BLaER1 (cell line): ENCODE measurements around the gene PIK3C2G.
"Not testable (repeated sequence)": the region's sequence is repeated elsewhere in the genome, so short reads cannot be mapped to it uniquely, and the experiment has no call there.

ENCODE experiments used
- H3K27ac ChIP-seq: shearing (Covaris generic); formaldehyde crosslinking; 2 replicates; pipeline ENCODE4 v1.8.1; 2022
- H3K27me3 ChIP-seq: shearing (Covaris generic); formaldehyde crosslinking; 2 replicates; pipeline ENCODE4 v1.8.1; 2022
- H3K36me3 ChIP-seq: shearing (Covaris generic); formaldehyde crosslinking; 2 replicates; pipeline ENCODE4 v1.8.1; 2022
- H3K4me1 ChIP-seq: shearing (Covaris generic); formaldehyde crosslinking; 2 replicates; pipeline ENCODE4 v1.8.1; 2022
- H3K4me2 ChIP-seq: shearing (Covaris generic); formaldehyde crosslinking; 2 replicates; pipeline ENCODE4 v1.8.1; 2022
- H3K4me3 ChIP-seq: shearing (Covaris generic); formaldehyde crosslinking; 2 replicates; pipeline ENCODE4 v1.8.1; 2022
- H3K9ac ChIP-seq: shearing (Covaris generic); formaldehyde crosslinking; 2 replicates; pipeline ENCODE4 v1.8.1; 2022
- H3K9me3 ChIP-seq: shearing (Covaris generic); formaldehyde crosslinking; 2 replicates; pipeline ENCODE4 v1.8.1; 2022
- H4K20me1 ChIP-seq: shearing (Covaris generic); formaldehyde crosslinking; 2 replicates; pipeline ENCODE4 v1.8.1; 2022
- Cebpa-rat ChIP-seq: shearing (Covaris generic); IDR thresholded peaks from 2 replicates; pipeline ENCODE4 v1.8.1; 2022

Gene PIK3C2G

DNA sequence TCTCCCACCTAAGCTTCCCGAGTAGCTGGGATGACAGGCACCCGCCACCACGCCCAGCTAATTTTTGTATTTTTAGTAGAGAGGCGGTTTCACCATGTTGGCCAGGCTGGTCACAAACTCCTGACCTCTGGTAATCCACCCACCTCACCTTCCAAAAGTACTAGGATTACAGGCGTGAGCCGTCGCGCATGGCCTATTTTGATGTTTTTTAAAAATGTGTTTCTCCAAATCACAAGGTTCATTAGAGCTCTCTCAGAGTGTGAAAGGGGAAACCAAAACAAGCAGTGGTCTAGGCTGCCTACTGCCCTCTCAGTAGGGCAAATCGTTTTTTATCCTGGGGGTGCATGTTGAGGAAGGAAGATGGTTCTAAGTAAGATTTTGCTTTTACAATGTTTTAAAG lies 211.5 kb downstream of the PIK3C2G start:
- no peak overlapping the region for H3K9ac ChIP-seq
- H3K27me3 ChIP-seq, result no peaks in the 10 kb centered on the region
- TF ChIP-seq Cebpa-rat, result no peak
- no peak overlapping the region for H3K4me3 ChIP-seq
- H3K36me3 ChIP-seq, result no peaks in the 10 kb centered on the region
- H3K4me2 ChIP-seq, result no peak overlapping the region
- peaks cover 16% of the 10 kb centered on the region for H3K4me1 ChIP-seq
- no peaks in the 10 kb centered on the region for H3K9me3 ChIP-seq
- H4K20me1 ChIP-seq, result no peaks in the 10 kb centered on the region
- H3K27ac ChIP-seq, result no peak overlapping the region

DNA sequence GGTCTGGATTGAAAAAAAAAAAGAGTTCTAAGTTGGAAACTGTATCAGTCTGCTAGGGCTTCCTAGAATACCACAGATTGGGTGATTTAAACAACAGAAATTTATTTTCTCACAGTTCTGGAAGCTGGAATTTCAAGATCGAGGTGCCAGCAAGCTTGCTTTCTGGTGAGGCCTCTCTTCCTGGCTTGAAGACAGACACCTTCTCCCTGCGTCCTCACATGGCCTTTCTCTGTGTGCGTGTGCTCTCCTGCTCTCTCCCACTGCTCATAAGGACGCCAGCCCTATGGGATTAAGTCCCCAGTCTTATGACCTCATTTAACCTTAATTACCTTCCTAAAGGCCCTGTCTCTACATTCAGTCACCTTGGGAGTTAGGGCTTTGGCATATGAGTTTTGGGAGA lies 215.5 kb downstream of the PIK3C2G start:
- H3K36me3 ChIP-seq, result no peaks in the 10 kb centered on the region
- no peaks in the 10 kb centered on the region for H3K27me3 ChIP-seq
- H3K9ac ChIP-seq, result no peak overlapping the region
- H3K9me3 ChIP-seq, result no peaks in the 10 kb centered on the region
- TF ChIP-seq Cebpa-rat, result no peak
- no peaks in the 10 kb centered on the region for H3K4me1 ChIP-seq
- H3K27ac ChIP-seq, result no peak overlapping the region
- H3K4me3 ChIP-seq, result no peak overlapping the region
- H4K20me1 ChIP-seq, result no peaks in the 10 kb centered on the region
- no peak overlapping the region for H3K4me2 ChIP-seq

DNA sequence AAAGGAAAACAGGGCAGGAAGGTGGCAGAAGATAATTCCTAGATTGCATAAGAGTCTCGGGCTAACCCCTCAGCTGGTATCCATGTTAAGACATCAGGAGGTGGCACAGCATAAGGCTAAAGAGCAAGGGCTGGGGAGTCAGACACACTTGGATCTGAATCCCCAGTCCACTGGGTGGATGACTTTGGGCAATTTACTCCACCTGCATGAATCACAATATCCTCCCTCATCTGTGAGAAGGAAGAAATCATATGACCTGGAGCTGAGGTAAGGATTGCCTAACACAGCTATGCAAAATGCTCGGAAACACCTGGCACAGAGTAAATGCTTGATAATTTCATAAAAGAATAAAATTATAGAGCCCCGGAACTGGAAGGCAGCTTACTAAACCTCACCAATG lies 217.9 kb downstream of the PIK3C2G start:
- no peaks in the 10 kb centered on the region for H3K27me3 ChIP-seq
- no peak overlapping the region for H3K4me2 ChIP-seq
- no peak overlapping the region for H3K9ac ChIP-seq
- H4K20me1 ChIP-seq, result no peaks in the 10 kb centered on the region
- H3K9me3 ChIP-seq, result no peaks in the 10 kb centered on the region
- TF ChIP-seq Cebpa-rat, result no peak
- no peaks in the 10 kb centered on the region for H3K36me3 ChIP-seq
- no peaks in the 10 kb centered on the region for H3K4me1 ChIP-seq
- H3K27ac ChIP-seq, result no peak overlapping the region
- no peak overlapping the region for H3K4me3 ChIP-seq

DNA sequence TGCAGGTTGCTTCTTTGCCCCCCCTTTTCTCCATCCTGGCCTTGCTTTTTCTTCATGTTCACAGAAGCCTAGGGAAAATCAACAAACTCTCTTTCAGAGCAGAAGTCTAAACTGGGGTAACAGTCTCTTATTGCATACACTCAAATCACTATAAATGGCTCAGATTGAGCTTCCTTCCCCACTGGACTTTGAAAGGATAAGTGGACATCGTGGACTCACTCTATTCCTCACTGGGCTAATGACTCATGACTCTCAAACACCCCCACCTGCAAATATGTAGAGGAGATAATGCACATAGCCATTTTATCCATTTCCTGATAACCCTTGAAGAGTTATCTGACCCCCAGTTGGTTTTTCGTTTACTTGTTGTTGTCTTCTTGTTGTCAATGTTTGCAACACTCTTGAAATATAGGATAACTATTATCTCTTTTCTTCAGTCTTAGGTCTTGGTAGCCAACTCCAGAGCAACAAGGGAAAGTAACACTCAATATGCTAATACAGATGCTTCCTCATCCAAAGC lies 221.3 kb downstream of the PIK3C2G start:
- Histone ChIP-seq H3K4me3 (no peak overlapping the region), H3K9me3 (no peaks in the 10 kb centered on the region), H3K9ac (no peak overlapping the region), H3K4me1 (no peaks in the 10 kb centered on the region), H3K4me2 (no peak overlapping the region), H3K27ac (no peak overlapping the region), H3K27me3 (no peaks in the 10 kb centered on the region), H3K36me3 (no peaks in the 10 kb centered on the region), H4K20me1 (no peaks in the 10 kb centered on the region)
- TF ChIP-seq Cebpa-rat, result no peak

DNA sequence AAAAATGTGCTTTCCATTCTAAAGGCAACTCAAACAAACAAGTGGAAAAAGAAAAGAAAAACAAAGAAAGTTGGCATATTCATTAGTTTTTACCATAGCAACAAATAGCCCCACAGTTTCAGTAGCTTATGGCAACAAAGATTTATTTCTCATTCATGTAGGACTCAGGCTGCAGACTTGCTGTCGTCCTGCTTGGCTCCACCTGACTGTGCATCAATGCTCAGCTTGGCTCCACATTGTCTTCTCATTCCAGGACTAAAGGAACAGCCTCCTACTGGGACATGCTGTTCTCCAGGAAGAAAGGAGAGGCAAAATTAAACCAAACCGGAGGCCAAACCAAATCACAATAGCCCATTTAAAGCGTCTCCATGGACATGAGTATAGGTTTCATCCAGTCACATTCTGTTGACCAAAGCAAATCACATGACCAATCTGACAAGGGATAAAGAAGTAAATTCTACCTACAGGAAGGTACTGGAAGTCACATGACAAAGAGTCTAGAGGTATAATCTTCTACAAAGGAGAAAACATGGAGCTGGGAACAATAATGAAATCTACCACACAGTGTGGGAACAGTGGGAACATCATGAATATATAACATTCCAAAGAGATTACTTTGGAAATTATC lies 222.5 kb downstream of the PIK3C2G start:
- H3K27ac ChIP-seq, result no peak overlapping the region
- H3K36me3 ChIP-seq, result no peaks in the 10 kb centered on the region
- no peak overlapping the region for H3K4me3 ChIP-seq
- no peaks in the 10 kb centered on the region for H3K9me3 ChIP-seq
- H3K27me3 ChIP-seq, result no peaks in the 10 kb centered on the region
- no peaks in the 10 kb centered on the region for H3K4me1 ChIP-seq
- no peak for TF ChIP-seq Cebpa-rat
- no peak overlapping the region for H3K4me2 ChIP-seq
- no peaks in the 10 kb centered on the region for H4K20me1 ChIP-seq
- H3K9ac ChIP-seq, result no peak overlapping the region

DNA sequence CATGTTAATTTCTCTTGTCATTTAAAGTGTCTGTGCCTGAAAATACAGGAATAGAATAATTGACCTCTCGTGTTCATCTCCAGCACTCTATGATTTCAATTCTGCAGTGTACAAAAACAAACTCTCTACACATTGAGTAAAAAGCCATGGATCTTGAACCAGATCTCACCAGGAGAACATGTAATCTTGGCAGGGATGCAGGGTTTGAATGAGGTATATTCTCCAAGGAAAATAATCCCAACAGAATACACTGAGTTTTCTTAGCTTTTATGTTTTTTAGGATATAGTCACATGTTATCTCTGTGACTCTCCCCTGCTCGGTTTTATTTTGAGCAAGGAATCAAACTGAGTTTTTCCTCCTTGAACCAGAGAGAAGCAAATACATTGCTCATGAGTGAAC lies 224.7 kb downstream of the PIK3C2G start:
- H3K27ac ChIP-seq, result no peak overlapping the region
- no peaks in the 10 kb centered on the region for H3K9me3 ChIP-seq
- H3K4me1 ChIP-seq, result no peaks in the 10 kb centered on the region
- H3K4me2 ChIP-seq, result no peak overlapping the region
- TF ChIP-seq Cebpa-rat, result no peak
- H3K27me3 ChIP-seq, result no peaks in the 10 kb centered on the region
- H4K20me1 ChIP-seq, result no peaks in the 10 kb centered on the region
- H3K36me3 ChIP-seq, result no peaks in the 10 kb centered on the region
- no peak overlapping the region for H3K9ac ChIP-seq
- no peak overlapping the region for H3K4me3 ChIP-seq

DNA sequence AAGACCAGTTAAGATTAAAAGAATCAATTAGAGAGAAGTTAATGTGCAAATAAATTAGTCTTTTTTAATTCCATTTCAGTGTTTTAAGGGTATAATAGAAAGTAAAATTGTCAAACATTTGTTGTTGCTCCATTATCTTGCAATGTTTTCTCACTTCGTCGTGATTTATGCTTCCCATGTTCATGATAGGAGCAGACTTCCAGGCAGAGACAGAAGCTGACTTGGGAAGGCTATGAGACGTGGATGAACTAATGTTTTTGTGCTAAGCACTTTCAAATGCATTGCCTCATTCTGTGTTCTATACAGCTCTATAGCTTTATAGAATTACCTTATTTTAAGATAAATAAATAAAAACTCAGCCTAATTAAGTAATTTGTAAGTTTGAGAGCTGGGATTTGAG lies 226.2 kb downstream of the PIK3C2G start:
- no peaks in the 10 kb centered on the region for H4K20me1 ChIP-seq
- no peaks in the 10 kb centered on the region for H3K27me3 ChIP-seq
- no peaks in the 10 kb centered on the region for H3K9me3 ChIP-seq
- H3K27ac ChIP-seq, result no peak overlapping the region
- no peak overlapping the region for H3K4me3 ChIP-seq
- no peaks in the 10 kb centered on the region for H3K36me3 ChIP-seq
- no peak overlapping the region for H3K9ac ChIP-seq
- no peaks in the 10 kb centered on the region for H3K4me1 ChIP-seq
- TF ChIP-seq Cebpa-rat, result no peak
- no peak overlapping the region for H3K4me2 ChIP-seq

DNA sequence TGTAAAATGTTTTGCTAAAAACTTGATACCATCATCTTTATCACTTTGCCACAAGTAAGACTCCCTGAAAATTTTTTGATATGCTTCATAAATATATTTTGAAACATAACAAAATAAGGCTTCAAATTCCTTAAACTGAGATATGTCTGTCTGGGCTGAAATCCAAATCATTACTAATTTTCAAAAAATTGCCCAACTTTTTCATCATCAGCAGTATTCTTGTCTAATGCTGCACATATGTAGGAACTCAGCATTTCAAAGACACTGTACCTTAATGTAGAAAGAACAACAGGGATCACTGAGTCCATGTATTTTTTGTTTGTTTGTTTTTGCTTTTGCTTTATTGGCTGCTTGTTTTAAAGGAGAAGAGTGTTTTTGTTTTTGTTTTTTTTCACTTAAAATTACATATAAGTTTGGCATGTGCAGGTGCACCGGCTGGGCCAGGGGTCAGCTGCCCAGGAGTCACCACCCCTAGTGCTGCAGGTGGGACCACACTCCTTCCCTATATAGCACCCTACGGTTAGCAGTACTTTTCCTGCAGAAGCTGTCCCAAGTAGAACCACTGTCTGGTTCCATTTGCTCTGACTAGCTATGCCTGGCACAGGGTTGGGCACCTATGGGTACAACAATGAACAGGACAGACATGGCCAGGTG lies 231.2 kb downstream of the PIK3C2G start:
- no peaks in the 10 kb centered on the region for H3K9me3 ChIP-seq
- no peak for TF ChIP-seq Cebpa-rat
- H3K36me3 ChIP-seq, result no peaks in the 10 kb centered on the region
- H3K9ac ChIP-seq, result no peak overlapping the region
- H3K4me2 ChIP-seq, result no peak overlapping the region
- no peaks in the 10 kb centered on the region for H3K27me3 ChIP-seq
- H3K4me1 ChIP-seq, result no peaks in the 10 kb centered on the region
- no peaks in the 10 kb centered on the region for H4K20me1 ChIP-seq
- no peak overlapping the region for H3K4me3 ChIP-seq
- no peak overlapping the region for H3K27ac ChIP-seq

DNA sequence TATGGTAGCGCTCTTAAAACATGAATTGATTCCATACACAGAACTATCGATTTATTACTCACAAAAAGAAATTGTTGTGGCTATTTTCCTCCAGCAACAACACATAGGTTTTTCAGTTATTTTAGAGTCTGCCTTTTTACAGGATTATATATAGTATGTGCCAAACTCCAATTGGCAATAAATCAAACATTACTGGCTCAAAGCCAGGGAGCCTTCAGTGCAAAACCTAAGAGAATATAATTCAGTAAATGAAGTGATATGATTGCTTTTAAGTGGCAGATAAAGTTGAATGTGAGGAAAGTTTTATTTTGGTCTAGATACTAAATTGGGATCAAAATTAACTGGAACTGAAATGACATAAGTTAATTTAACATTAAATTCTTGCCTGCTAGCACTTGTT lies 234.8 kb downstream of the PIK3C2G start:
- no peak overlapping the region for H3K27ac ChIP-seq
- peaks cover 8% of the 10 kb centered on the region; the same call in 1 of the 2 replicates for H3K9me3 ChIP-seq
- no peak overlapping the region for H3K4me2 ChIP-seq
- no peaks in the 10 kb centered on the region for H3K4me1 ChIP-seq
- TF ChIP-seq Cebpa-rat, result no peak
- no peaks in the 10 kb centered on the region for H3K36me3 ChIP-seq
- H3K4me3 ChIP-seq, result no peak overlapping the region
- no peaks in the 10 kb centered on the region for H4K20me1 ChIP-seq
- no peak overlapping the region for H3K9ac ChIP-seq
- H3K27me3 ChIP-seq, result no peaks in the 10 kb centered on the region

DNA sequence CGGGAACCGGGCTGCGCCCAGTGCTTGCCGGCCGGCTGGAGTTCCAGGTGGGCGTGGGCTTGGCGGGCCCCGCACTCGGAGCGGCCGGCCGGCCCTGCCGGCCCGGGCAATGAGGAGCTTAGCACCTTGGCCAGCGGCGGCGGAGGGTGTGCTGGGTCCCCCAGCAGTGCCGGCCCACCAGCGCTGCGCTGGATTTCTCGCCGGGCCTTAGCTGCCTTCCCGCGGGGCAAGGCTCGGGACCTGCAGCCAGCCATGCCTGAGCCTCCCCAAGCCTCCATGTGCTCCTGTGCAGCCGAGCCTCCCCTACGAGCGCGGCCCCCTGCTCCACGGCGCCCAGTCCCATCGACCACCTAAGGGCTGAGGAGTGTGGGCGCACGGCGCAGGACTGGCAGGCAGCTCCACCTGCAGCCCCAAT lies 238.8 kb downstream of the PIK3C2G start:
- not testable (repeated sequence) for H3K36me3 ChIP-seq

DNA sequence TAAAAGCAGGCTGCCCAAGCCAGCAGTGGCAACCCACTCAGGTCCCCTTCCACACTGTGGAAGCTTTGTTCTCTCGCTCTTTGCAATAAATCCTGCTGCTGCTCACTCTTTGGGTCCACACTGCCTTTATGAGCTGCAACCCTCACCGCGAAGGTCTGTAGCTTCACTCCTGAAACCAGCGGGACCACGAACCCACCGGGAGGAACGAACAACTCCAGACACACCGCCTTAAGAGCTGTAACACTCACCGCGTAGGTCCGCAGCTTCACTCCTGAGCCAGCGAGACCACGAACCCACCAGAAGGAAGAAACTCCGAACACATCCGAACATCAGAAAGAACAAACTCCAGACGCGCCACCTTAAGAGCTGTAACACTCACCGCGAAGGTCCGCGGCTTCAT lies 239.4 kb downstream of the PIK3C2G start:
- not testable (repeated sequence) for H3K9me3 ChIP-seq, H3K4me3 ChIP-seq, H3K27me3 ChIP-seq, H4K20me1 ChIP-seq, H3K4me2 ChIP-seq, H3K9ac ChIP-seq, H3K4me1 ChIP-seq, H3K36me3 ChIP-seq, H3K27ac ChIP-seq

More for the DNA sequence above, 238.8 kb downstream of the PIK3C2G start:
- H3K4me1 ChIP-seq, H3K4me2 ChIP-seq, H3K27me3 ChIP-seq, H3K27ac ChIP-seq, H3K4me3 ChIP-seq, H4K20me1 ChIP-seq, H3K9me3 ChIP-seq, H3K9ac ChIP-seq: not testable (repeated sequence)
